CD4-positive, alpha-beta memory T cell (primary cell): ENCODE results near the gene WEE1. TPM values are rescaled to one million over a fixed set of nuclear protein-coding genes. Genes with fewer than 3 reads are reported as not detected.

Experiments used
- CTCF ChIA-PET: fragments of 350-600 bp; sonication (Branson Sonifier 250); formaldehyde crosslinking; loops from one replicate; lab custom pipeline; 2021; ENCODE audit warnings: inconsistent platforms; ENCODE audit not compliant: partially characterized antibody; lab: Charles Lee
- POLR2A ChIA-PET: fragments of 350-600 bp; sonication (Branson Sonifier 250); formaldehyde crosslinking; loops from one replicate; lab custom pipeline; 2021; ENCODE audit not compliant: partially characterized antibody; lab: Charles Lee
- DNase-seq, 5 donors: peaks; one replicate each; pipeline versions ENCODE4 v3.0.0 to v3.0.0-alpha.2; 2020 to 2022; ENCODE audit warnings: mixed read lengths in 1 of 5
- H3K27ac ChIP-seq: one replicate; pipeline ENCODE4 v1.7.0; 2013; ENCODE audit warnings: low read depth, low read length
- H3K27me3 ChIP-seq: 2 replicates; pipeline ENCODE4 v1.7.0; 2013; ENCODE audit warnings: mild to moderate bottlenecking, low read length, moderate library complexity; ENCODE audit not compliant: insufficient read depth
- H3K36me3 ChIP-seq: 2 replicates; pipeline ENCODE4 v1.7.0; 2013; ENCODE audit warnings: mild to moderate bottlenecking, low read length, moderate library complexity; ENCODE audit not compliant: insufficient read depth
- H3K4me1 ChIP-seq: 2 replicates; pipeline ENCODE4 v1.7.0; 2013; ENCODE audit warnings: mild to moderate bottlenecking, low read length, moderate library complexity; ENCODE audit not compliant: insufficient read depth
- H3K4me3 ChIP-seq, 2 donors: one replicate each; pipeline ENCODE4 v1.7.0; 2013; ENCODE audit warnings: low read length in 2 of 2, mild to moderate bottlenecking in 1 of 2
- H3K9me3 ChIP-seq, 2 donors: one replicate each; pipeline ENCODE4 v1.7.0; 2013; ENCODE audit warnings: low read length in 2 of 2, control low read depth in 1 of 2; ENCODE audit not compliant: control insufficient read depth in 1 of 2
- H3K27ac Mint-ChIP-seq, 7 donors: one replicate each; pipeline ENCODE4 v1.8.0; 2020 to 2021; ENCODE audit warnings: mixed read lengths in 7 of 7, mild to moderate bottlenecking in 6 of 7, inconsistent platforms in 3 of 7, moderate library complexity in 3 of 7
- H3K27me3 Mint-ChIP-seq, 2 donors: one replicate each; pipeline ENCODE4 v1.8.0; 2020 to 2021; ENCODE audit warnings: mixed read lengths in 2 of 2
- H3K36me3 Mint-ChIP-seq, 2 donors: one replicate each; pipeline ENCODE4 v1.8.0; 2020 to 2021; ENCODE audit warnings: mixed read lengths in 2 of 2, inconsistent platforms in 1 of 2, mild to moderate bottlenecking in 1 of 2
- H3K4me1 Mint-ChIP-seq, 4 donors: one replicate each; pipeline ENCODE4 v1.8.0; 2020 to 2021; ENCODE audit warnings: mixed read lengths in 4 of 4, mild to moderate bottlenecking in 1 of 4
- H3K4me3 Mint-ChIP-seq, 8 donors: one replicate each; pipeline ENCODE4 v1.8.0; 2020 to 2021; ENCODE audit warnings: mixed read lengths in 8 of 8, mild to moderate bottlenecking in 7 of 8, moderate library complexity in 6 of 8, inconsistent platforms in 3 of 8
- H3K9me3 Mint-ChIP-seq, 8 donors: one replicate each; pipeline ENCODE4 v1.8.0; 2020 to 2021; ENCODE audit warnings: mixed read lengths in 8 of 8, mild to moderate bottlenecking in 5 of 8, inconsistent platforms in 3 of 8, moderate library complexity in 1 of 8
- intact Hi-C: fragments of 100-400 bp; cut with micrococcal nuclease; formaldehyde crosslinking; loops from one replicate; pipeline ENCODE4 v1.15.1; 2023
- polyA plus RNA-seq, 2 donors: library from polyadenylated mRNA; unstranded; fragments of 300-500 nt; fragmentation: Illumina TruSeq; gene quantifications; one replicate each; pipeline ENCODE4 v1.2.3, GENCODE V29; 2021
- total RNA-seq, 2 experiments: library from RNA; stranded (reverse); gene quantifications; one replicate each; pipeline ENCODE4 v1.2.3, GENCODE V29; 2021

Gene WEE1
- total RNA-seq (10 to 100 TPM; 11.1 to 11.7 TPM), polyA plus RNA-seq (1 to 10 TPM; 5.8 to 8.2 TPM)

DNA sequence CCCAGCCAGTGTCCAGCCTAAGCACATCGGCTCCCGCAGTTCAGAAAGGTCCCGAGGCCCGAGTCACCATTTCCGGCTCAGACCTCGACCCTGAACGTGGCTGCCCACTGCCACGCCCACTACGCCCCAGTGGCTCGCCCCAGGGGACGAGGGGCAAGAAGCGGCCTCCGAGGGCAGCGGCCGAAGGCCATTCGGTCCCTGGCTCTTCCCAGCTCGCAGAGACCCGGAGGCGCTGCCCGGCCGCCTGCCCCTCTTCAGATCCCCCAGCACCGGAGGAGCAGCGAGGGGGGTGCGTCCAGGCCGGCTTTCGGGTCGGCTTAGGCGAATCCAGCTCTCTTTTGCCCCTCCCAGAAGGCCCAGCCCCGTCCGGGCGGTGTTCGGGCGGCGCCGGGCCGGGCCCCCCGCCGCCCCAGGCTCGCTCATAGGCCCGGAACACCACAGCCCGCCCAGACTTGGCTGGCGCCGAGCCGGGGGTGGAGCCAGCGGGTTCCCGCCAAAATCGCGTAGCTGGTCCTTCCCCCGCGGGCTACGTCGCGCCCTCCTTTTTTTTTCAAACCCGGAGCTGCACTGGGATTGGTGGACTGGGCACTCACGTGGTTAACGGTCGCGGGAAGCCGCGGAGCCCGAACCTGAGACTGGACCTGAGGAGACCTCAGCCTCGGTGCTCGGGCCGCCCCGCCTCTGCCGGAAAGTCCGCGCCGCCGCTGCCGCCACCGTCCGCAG is at the start of gene WEE1:
WEE1 (plus strand) TSS at position 619 of the 723 bp plus-strand sequence. CDS start 264 bp downstream, outside the sequence.
- peak; percentile 94 to 96 (median 95) for DNase-seq
- no peaks in the 10 kb centered on the region for H3K27me3 ChIP-seq
- CTCF ChIA-PET: interaction anchor here (1.2 to 4.0 kb wide), 6 partner anchors 28 to 175 kb away, joined by 3 to 34 read pairs (median 5); no protein-coding TSS in a partner anchor
- peak within 1 kb of the TSS; percentile 42 to 80 for H3K4me3 ChIP-seq
- Mint-ChIP-seq H3K27me3 (no peaks in the 10 kb centered on the region), H3K4me1 (peaks cover 24 to 56% (median 39%) of the 10 kb centered on the region in 4 donors), H3K9me3 (no peaks in the 10 kb centered on the region), H3K27ac (peak within 1 kb of the TSS; percentile 85 to 95 (median 92)), H3K4me3 (peak within 1 kb of the TSS; percentile 85 to 93 (median 89)), H3K36me3 (peaks cover 0 to 11% of the 10 kb centered on the region in 2 donors)
- no peaks in the 10 kb centered on the region for H3K9me3 ChIP-seq
- intact Hi-C loops: loop anchor here (1.0 to 5.0 kb wide), 10 partner anchors 28 to 1236 kb away; partner anchors contain the start of genes AKIP1, EIF4G2, RPL27A and TMEM41B
- POLR2A ChIA-PET: interaction anchor here (1.0 to 7.4 kb wide), 16 partner anchors 16 to 1236 kb away, joined by 3 to 91 read pairs (median 6); partner anchors contain the start of genes EIF4G2, RPL27A, TMEM9B and TRIM66
- H3K27ac ChIP-seq: peak within 1 kb of the TSS; percentile 86
- H3K36me3 ChIP-seq: no peaks in the 10 kb centered on the region
- peaks cover 55% of the 10 kb centered on the region for H3K4me1 ChIP-seq

DNA sequence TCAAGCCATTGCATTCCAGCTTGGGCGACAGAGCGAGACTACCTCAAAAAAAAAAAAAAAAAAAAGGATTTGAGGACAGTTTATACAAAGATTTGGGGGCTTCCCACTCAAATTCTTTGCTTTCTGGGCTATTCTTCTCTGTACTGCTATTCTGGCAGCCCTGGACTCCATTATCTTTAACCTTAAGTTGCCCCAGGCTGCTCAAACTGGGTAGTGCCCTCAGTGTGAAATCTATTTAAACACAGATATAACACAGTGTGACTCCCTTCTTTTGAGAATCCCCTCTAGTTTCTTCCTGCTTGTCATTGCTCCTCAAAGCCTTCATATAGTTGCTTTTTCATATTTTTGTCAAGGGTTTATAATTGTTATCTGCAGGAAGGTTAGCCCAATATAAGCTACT is 49.5 kb upstream of the WEE1 start:
- ChIA-PET POLR2A (no interaction called here), CTCF (interaction anchor here (1.2 to 1.8 kb wide), 3 partner anchors 11 to 89 kb away, joined by 3 to 7 read pairs (median 5); no protein-coding TSS in a partner anchor)
- H3K36me3 Mint-ChIP-seq: peaks cover 38 to 45% of the 10 kb centered on the region in 2 donors
- Histone ChIP-seq H3K27me3 (no peaks in the 10 kb centered on the region), H3K36me3 (peaks cover 13% of the 10 kb centered on the region), H3K4me3 (no peak overlapping the region), H3K4me1 (no peaks in the 10 kb centered on the region), H3K27ac (no peak overlapping the region), H3K9me3 (no peaks in the 10 kb centered on the region)
- no peaks in the 10 kb centered on the region for H3K27me3 Mint-ChIP-seq
- H3K27ac Mint-ChIP-seq: no peak overlapping the region
- intact Hi-C loops: no loop called here
- no peak for DNase-seq
- H3K4me1 Mint-ChIP-seq: no peaks in the 10 kb centered on the region
- no peaks in the 10 kb centered on the region for H3K9me3 Mint-ChIP-seq
- no peak overlapping the region for H3K4me3 Mint-ChIP-seq

DNA sequence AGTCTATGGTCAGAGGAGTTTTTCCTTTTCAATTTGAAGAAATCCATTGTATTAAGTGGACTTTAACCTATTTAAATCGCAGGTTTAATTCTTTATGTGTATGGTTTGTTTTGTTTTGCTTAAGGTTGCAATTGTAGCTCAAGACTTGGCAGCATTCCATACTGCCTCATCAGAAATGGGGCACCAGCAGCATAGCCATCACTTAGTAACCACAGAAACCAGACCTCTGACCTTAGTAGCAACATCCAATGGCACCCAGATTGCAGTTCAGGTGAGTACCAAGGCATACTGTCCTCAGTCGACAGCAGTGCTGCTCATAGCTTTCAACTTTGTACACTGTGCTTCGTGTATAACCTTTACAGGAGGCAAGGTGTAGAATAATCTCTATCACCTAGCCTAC is 48.4 kb upstream of the WEE1 start:
- H3K9me3 ChIP-seq: no peaks in the 10 kb centered on the region
- intact Hi-C loops: no loop called here
- no peaks in the 10 kb centered on the region for H3K27me3 Mint-ChIP-seq
- H3K4me1 Mint-ChIP-seq: peaks cover 0 to 2% (median 0%) of the 10 kb centered on the region in 4 donors
- H3K4me3 Mint-ChIP-seq: no peak overlapping the region
- H3K27ac Mint-ChIP-seq: peak overlapping the region in 1 of 7 donors; percentile 12
- no peak overlapping the region for H3K4me3 ChIP-seq
- CTCF ChIA-PET: interaction anchor here (1.5 to 1.8 kb wide), 2 partner anchors 10 to 88 kb away, joined by 5 to 8 read pairs; no protein-coding TSS in a partner anchor
- H3K27me3 ChIP-seq: no peaks in the 10 kb centered on the region
- H3K9me3 Mint-ChIP-seq: no peaks in the 10 kb centered on the region
- peaks cover 6% of the 10 kb centered on the region for H3K36me3 ChIP-seq
- H3K36me3 Mint-ChIP-seq: peaks cover 34 to 41% of the 10 kb centered on the region in 2 donors
- H3K27ac ChIP-seq: no peak overlapping the region
- no peaks in the 10 kb centered on the region for H3K4me1 ChIP-seq
- POLR2A ChIA-PET: no interaction called here
- DNase-seq: no peak

DNA sequence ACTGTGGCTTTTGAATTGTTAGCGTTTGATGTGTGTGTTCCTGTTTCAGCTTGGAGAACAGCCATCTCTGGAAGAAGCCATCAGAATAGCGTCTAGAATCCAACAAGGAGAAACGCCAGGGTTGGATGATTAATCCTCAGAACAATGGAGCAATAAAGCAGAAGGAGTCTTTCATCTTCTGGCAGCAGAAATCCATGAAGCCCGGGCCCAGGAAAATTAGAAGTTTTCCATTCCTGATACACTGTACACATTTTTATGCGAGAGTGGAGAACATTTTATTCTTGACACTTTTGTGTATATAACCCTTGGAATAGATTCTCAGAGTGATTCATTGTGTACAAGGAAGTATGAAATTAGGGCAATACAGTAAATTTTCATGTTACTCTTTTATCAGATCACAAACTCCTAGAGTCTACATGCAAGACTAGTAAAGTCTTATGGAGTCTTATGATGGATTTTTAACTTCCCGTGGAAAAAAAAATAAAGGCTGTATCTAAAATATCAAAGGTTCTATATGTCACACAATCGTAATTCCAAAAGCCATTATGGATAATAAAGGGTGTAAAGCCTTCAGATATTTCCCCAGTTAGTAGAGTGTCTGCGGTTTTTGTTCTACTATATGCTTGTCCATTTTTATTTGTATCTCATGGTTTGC is 45.9 kb upstream of the WEE1 start:
- H3K27ac Mint-ChIP-seq: peak overlapping the region in 1 of 7 donors; percentile 15
- H3K4me1 Mint-ChIP-seq: peaks cover 0 to 4% (median 0%) of the 10 kb centered on the region in 4 donors
- POLR2A ChIA-PET: no interaction called here
- no peak for DNase-seq
- intact Hi-C loops: no loop called here
- H3K36me3 ChIP-seq: peaks cover 6% of the 10 kb centered on the region
- no peaks in the 10 kb centered on the region for H3K9me3 Mint-ChIP-seq
- peaks cover 27 to 34% of the 10 kb centered on the region in 2 donors for H3K36me3 Mint-ChIP-seq
- H3K4me3 Mint-ChIP-seq: no peak overlapping the region
- no peaks in the 10 kb centered on the region for H3K27me3 Mint-ChIP-seq
- H3K27me3 ChIP-seq: no peaks in the 10 kb centered on the region
- no peaks in the 10 kb centered on the region for H3K9me3 ChIP-seq
- CTCF ChIA-PET: interaction anchor here (3.6 kb wide), 1 partner anchor 86 kb away, joined by 24 read pairs; no protein-coding TSS in a partner anchor
- H3K4me1 ChIP-seq: no peaks in the 10 kb centered on the region
- no peak overlapping the region for H3K4me3 ChIP-seq
- H3K27ac ChIP-seq: no peak overlapping the region

DNA sequence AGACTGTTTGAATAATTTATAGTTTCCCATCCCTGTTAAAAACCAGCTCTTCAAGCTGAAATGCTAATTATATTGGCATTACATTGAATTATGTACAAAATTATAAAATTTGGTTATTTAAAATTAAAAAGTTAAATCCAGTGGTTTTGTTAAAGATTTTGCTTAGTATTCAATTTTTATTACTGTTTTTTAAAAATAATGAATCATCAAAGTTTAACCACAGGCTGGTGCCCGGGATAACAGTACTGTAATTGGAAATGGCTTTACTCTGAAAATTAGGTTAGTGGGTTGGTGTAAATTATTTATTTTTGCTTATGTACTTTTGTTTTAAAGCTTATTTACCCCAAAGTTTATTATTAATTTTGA is 45.4 kb upstream of the WEE1 start:
- H3K4me1 Mint-ChIP-seq: peaks cover 0 to 4% (median 0%) of the 10 kb centered on the region in 4 donors
- peak overlapping the region in 1 of 7 donors; percentile 15 for H3K27ac Mint-ChIP-seq
- peaks cover 25 to 31% of the 10 kb centered on the region in 2 donors for H3K36me3 Mint-ChIP-seq
- Histone ChIP-seq H3K36me3 (peaks cover 6% of the 10 kb centered on the region), H3K4me3 (no peak overlapping the region), H3K27me3 (no peaks in the 10 kb centered on the region), H3K27ac (no peak overlapping the region), H3K9me3 (no peaks in the 10 kb centered on the region), H3K4me1 (no peaks in the 10 kb centered on the region)
- H3K4me3 Mint-ChIP-seq: no peak overlapping the region
- POLR2A ChIA-PET: no interaction called here
- DNase-seq: no peak
- CTCF ChIA-PET: interaction anchor here (3.6 kb wide), 1 partner anchor 86 kb away, joined by 24 read pairs; no protein-coding TSS in a partner anchor
- H3K9me3 Mint-ChIP-seq: no peaks in the 10 kb centered on the region
- H3K27me3 Mint-ChIP-seq: no peaks in the 10 kb centered on the region
- intact Hi-C loops: no loop called here

DNA sequence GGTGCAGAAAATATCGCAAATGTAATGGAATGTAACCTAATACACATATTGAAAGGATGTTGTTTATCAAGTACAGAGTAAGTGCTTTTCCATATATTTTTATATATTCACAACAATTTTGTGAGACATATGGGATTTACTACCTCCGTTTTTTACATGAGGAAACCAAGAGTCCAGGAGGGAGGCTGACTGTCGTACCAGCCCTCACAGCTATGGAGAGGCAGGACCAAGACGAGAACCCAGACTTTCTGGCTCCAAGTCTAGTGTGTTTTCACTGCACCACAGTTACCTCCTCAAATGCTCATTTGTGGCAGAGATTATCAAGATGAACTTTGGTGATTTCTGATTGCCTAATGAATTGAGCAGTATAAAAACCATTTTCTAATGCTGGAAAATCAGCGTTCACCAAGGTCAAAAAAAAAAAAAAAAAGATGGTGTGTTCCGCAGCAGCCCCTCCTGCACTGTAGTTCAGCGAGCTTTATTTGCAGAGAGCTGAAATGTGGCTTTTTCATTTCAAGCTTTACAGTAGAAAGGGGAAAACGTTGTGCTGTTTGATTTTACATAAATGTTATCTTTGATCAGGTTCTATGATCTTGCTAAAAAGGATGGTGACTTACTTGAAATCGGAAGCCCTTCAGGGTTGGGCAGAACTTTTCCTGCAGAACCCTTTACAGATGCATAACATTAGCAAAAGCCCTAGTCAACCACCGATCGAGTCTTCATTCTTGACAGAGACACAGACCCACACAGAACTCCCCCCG is 44.7 kb upstream of the WEE1 start:
- Histone ChIP-seq H3K27ac (no peak overlapping the region), H3K36me3 (peaks cover 6% of the 10 kb centered on the region), H3K27me3 (no peaks in the 10 kb centered on the region), H3K4me3 (no peak overlapping the region), H3K9me3 (no peaks in the 10 kb centered on the region), H3K4me1 (no peaks in the 10 kb centered on the region)
- H3K4me1 Mint-ChIP-seq: peaks cover 0 to 4% (median 0%) of the 10 kb centered on the region in 4 donors
- H3K27me3 Mint-ChIP-seq: no peaks in the 10 kb centered on the region
- H3K36me3 Mint-ChIP-seq: peaks cover 23 to 31% of the 10 kb centered on the region in 2 donors
- H3K9me3 Mint-ChIP-seq: no peaks in the 10 kb centered on the region
- peak overlapping the region in 3 of 8 donors; percentile 8 to 55 (median 25) for H3K4me3 Mint-ChIP-seq
- DNase-seq: no peak
- CTCF ChIA-PET: interaction anchor here (0.8 to 3.6 kb wide), 2 partner anchors 22 to 85 kb away, joined by 3 to 24 read pairs; no protein-coding TSS in a partner anchor
- POLR2A ChIA-PET: no interaction called here
- H3K27ac Mint-ChIP-seq: no peak overlapping the region
- intact Hi-C loops: no loop called here
